PC-3 (cell line): ENCODE measurements around the gene IL31. TPM values are rescaled to one million over a fixed set of nuclear protein-coding genes. Genes with fewer than 3 reads are reported as not detected.

Experiments used
- ATAC-seq: fragments of 200-7000 bp; cut with Tn5 transposase; 2 replicates; pipeline ENCODE4 v1.9.1; 2020; ENCODE audit warnings: mild to moderate bottlenecking, moderate library complexity
- BruUV-seq: library from RNA; stranded (reverse); fragments of 400-500 nt; replicated peaks from 2 replicates; lab custom pipeline; 2021; lab: Mats Ljungman, UMichigan
- CTCF ChIA-PET: fragments of 300-600 bp; sonication (Branson Sonifier 250); formaldehyde crosslinking; loops from one replicate; lab custom pipeline; 2022; ENCODE audit warnings: antibody characterized with exemption; lab: Charles Lee
- POLR2A ChIA-PET: fragments of 300-600 bp; sonication (Branson Sonifier 250); formaldehyde crosslinking; loops from one replicate; lab custom pipeline; 2022; ENCODE audit warnings: antibody characterized with exemption; ENCODE audit not compliant: unreplicated experiment; lab: Charles Lee
- DNase-seq: peaks from one replicate; pipeline ENCODE4 v3.0.0-alpha.2; 2015
- H2AFZ ChIP-seq: fragments of 300-600 bp; sonication (generic); 2 replicates; pipeline ENCODE4 v1.6.0; 2016; ENCODE audit warnings: antibody characterized with exemption, low read length
- H3F3A ChIP-seq: fragments of 300-600 bp; sonication (generic); one replicate; pipeline ENCODE4 v1.6.0; 2017; ENCODE audit warnings: antibody characterized with exemption, low read length, control low read depth, mild to moderate bottlenecking; ENCODE audit not compliant: unreplicated experiment
- H3K27ac ChIP-seq: fragments of 300-600 bp; sonication (generic); 2 replicates; pipeline ENCODE4 v1.5.1; 2016; ENCODE audit warnings: mild to moderate bottlenecking, low read length
- H3K27me3 ChIP-seq: fragments of 300-600 bp; sonication (generic); 2 replicates; pipeline ENCODE4 v1.6.1; 2016; ENCODE audit warnings: low read length, mixed read lengths
- H3K36me3 ChIP-seq: fragments of 300-600 bp; sonication (generic); 2 replicates; pipeline ENCODE4 v1.6.1; 2016; ENCODE audit warnings: low read depth, mixed run types, low read length, mixed read lengths
- H3K4me1 ChIP-seq: fragments of 300-600 bp; sonication (generic); 2 replicates; pipeline ENCODE4 v1.5.1; 2016; ENCODE audit warnings: low read length; ENCODE audit not compliant: insufficient read depth
- H3K4me2 ChIP-seq: fragments of 300-600 bp; sonication (generic); 2 replicates; pipeline ENCODE4 v1.6.0; 2016; ENCODE audit warnings: low read length
- H3K4me3 ChIP-seq: fragments of 300-600 bp; sonication (generic); 2 replicates; pipeline ENCODE4 v1.5.1; 2016; ENCODE audit warnings: mild to moderate bottlenecking, low read length, mixed read lengths
- H3K79me2 ChIP-seq: fragments of 300-600 bp; sonication (generic); 2 replicates; pipeline ENCODE4 v1.6.1; 2017; ENCODE audit warnings: low read length, mixed read lengths
- H3K9ac ChIP-seq: fragments of 300-600 bp; sonication (generic); 2 replicates; pipeline ENCODE4 v1.6.0; 2016; ENCODE audit warnings: mild to moderate bottlenecking, low read length
- H3K9me2 ChIP-seq: fragments of 300-600 bp; sonication (generic); replicated peaks from 2 replicates; pipeline ENCODE4 v1.6.1; 2016; ENCODE audit warnings: mixed run types, low read length, mixed read lengths
- H3K9me3 ChIP-seq: fragments of 300-600 bp; sonication (generic); 2 replicates; pipeline ENCODE4 v1.6.1; 2016; ENCODE audit warnings: low read length, mixed read lengths
- H4K20me1 ChIP-seq: fragments of 300-600 bp; sonication (generic); 2 replicates; pipeline ENCODE4 v1.6.1; 2016; ENCODE audit warnings: low read length, mixed read lengths
- EZH2 ChIP-seq: fragments of 300-600 bp; sonication (generic); IDR thresholded peaks from one replicate; pipeline ENCODE4 v1.6.1; 2017; ENCODE audit warnings: antibody characterized with exemption, mild to moderate bottlenecking, low read length; ENCODE audit not compliant: unreplicated experiment
- EZH2phosphoT487 ChIP-seq: fragments of 300-600 bp; sonication (generic); IDR thresholded peaks from 2 replicates; pipeline ENCODE4 v1.6.1; 2018; ENCODE audit warnings: mild to moderate bottlenecking, antibody characterized with exemption, low read length, borderline replicate concordance
- intact Hi-C: fragments of 100-400 bp; cut with micrococcal nuclease; formaldehyde crosslinking; loops from 2 replicates; pipeline ENCODE4 v1.9.0; 2023
- total RNA-seq: library from RNA; depleted of rRNA; stranded (reverse); fragments of >200 nt; gene quantifications from 2 replicates; pipeline ENCODE4 v1.2.3, GENCODE V29; 2014
- TF ChIP-seq, protein P1 (sequence below): fragments of 300-600 bp; sonication (generic); conservative IDR thresholded peaks from 2 replicates; pipeline ENCODE4 v1.5.1; 2017; ENCODE audit warnings: antibody characterized with exemption, low read depth, mild to moderate bottlenecking, low read length

Gene IL31
- total RNA-seq, 1 experiment from 2014 or later, result not detected

DNA sequence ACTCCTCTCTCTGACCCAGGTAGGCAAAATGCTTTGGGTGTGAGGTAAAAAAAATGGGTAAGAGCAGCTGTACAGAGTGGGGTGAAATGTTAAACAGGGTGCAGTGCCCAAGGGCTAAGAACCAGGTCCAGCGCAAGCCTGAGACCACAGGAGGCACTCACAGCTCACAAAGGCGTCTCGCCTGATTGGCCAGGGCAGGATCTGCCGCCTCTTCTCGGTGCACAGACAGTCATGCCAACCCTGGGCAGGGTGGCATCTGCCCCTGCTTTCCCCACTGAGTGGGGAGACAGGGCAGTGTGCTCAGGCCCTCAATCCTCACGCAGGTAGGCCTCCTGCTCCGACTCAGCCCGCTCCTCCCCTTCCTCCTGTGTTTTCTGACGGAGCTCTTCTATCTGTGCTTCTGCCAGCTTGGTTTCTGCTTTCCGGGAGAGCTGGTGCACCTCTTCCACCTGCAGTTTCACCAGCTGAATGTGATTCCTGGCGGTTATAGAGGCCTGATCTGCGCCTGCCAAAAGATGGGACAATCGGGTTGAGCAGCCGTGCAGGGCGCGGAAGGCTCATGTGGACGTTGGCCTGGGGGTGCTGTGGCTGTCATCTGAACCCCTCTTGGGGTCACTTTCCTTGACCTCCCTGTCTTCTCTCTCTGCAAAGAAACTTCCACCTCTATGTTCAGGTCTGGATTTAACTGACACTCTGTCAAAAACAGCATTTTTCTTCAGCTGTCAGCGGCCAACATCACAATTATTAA, 34.2 kb upstream of the IL31 start:
- intact Hi-C loops, result no loop called here
- no TSS peak for BruUV-seq
- CTCF ChIA-PET, result no interaction called here

DNA sequence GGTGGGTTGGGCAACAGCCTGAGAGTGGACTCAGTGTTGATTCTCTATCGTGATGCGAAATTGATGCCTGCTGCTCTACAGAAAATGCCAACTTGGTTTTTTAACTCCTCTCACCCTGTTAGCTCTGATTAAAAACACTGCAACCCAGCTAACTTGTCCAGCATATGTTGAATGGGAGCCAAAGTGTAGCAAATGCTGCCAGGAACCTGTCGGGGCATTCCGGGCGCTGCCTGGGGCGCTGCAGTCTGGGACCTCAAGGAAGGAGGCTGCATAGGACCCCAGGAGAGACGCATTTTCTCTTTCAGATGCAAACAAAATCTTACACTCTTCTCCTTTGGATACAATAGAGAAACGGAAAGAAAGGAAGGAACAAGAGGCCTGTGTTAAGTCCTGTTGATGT, 33.4 kb upstream of the IL31 start:
- Histone ChIP-seq H3K4me1 (no peaks in the 10 kb centered on the region), H3K27me3 (no peaks in the 10 kb centered on the region), H3K9me2 (no peaks in the 10 kb centered on the region), H3K27ac (no peak overlapping the region), H3K36me3 (peaks cover 38% of the 10 kb centered on the region), H3K9me3 (no peaks in the 10 kb centered on the region), H2AFZ (no peak overlapping the region), H3K4me3 (no peak overlapping the region), H3K79me2 (no peaks in the 10 kb centered on the region), H3F3A (no peaks in the 10 kb centered on the region), H3K4me2 (no peak overlapping the region), H4K20me1 (peaks cover 12% of the 10 kb centered on the region; the same call in 1 of the 2 replicates), H3K9ac (no peak overlapping the region)
- no peak for DNase-seq
- TF ChIP-seq, protein P1, sequence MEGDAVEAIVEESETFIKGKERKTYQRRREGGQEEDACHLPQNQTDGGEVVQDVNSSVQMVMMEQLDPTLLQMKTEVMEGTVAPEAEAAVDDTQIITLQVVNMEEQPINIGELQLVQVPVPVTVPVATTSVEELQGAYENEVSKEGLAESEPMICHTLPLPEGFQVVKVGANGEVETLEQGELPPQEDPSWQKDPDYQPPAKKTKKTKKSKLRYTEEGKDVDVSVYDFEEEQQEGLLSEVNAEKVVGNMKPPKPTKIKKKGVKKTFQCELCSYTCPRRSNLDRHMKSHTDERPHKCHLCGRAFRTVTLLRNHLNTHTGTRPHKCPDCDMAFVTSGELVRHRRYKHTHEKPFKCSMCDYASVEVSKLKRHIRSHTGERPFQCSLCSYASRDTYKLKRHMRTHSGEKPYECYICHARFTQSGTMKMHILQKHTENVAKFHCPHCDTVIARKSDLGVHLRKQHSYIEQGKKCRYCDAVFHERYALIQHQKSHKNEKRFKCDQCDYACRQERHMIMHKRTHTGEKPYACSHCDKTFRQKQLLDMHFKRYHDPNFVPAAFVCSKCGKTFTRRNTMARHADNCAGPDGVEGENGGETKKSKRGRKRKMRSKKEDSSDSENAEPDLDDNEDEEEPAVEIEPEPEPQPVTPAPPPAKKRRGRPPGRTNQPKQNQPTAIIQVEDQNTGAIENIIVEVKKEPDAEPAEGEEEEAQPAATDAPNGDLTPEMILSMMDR, result no peak
- no peak for TF ChIP-seq EZH2
- no peak for TF ChIP-seq EZH2phosphoT487
- BruUV-seq, result no TSS peak
- ATAC-seq, result no peak
- intact Hi-C loops, result no loop called here
- CTCF ChIA-PET, result no interaction called here
- POLR2A ChIA-PET, result interaction anchor here (0.5 kb wide), 1 partner anchor 1916 kb away, joined by 10 read pairs; the partner anchor contains the start of gene RNU4-2

More for the DNA sequence above, 34.2 kb upstream of the IL31 start:
- no peak overlapping the region for H3K4me2 ChIP-seq
- H2AFZ ChIP-seq, result no peak overlapping the region
- no peaks in the 10 kb centered on the region for H3K79me2 ChIP-seq
- H3K9me3 ChIP-seq, result no peaks in the 10 kb centered on the region
- ATAC-seq, result no peak
- H3K9me2 ChIP-seq, result no peaks in the 10 kb centered on the region
- no peaks in the 10 kb centered on the region for H3K27me3 ChIP-seq
- no peaks in the 10 kb centered on the region for H3F3A ChIP-seq
- no peak overlapping the region for H3K27ac ChIP-seq
- H3K4me3 ChIP-seq, result no peak overlapping the region
- no peak for DNase-seq
- POLR2A ChIA-PET, result interaction anchor here (0.6 kb wide), 1 partner anchor 8 kb away, joined by 5 read pairs; no protein-coding TSS in a partner anchor
- H4K20me1 ChIP-seq, result peaks cover 12% of the 10 kb centered on the region; the same call in 1 of the 2 replicates
- H3K36me3 ChIP-seq, result peaks cover 44% of the 10 kb centered on the region
- no peak overlapping the region for H3K9ac ChIP-seq
- H3K4me1 ChIP-seq, result no peaks in the 10 kb centered on the region
- TF ChIP-seq, protein P1, result no peak
- no peak for TF ChIP-seq EZH2phosphoT487
- TF ChIP-seq EZH2, result no peak

DNA sequence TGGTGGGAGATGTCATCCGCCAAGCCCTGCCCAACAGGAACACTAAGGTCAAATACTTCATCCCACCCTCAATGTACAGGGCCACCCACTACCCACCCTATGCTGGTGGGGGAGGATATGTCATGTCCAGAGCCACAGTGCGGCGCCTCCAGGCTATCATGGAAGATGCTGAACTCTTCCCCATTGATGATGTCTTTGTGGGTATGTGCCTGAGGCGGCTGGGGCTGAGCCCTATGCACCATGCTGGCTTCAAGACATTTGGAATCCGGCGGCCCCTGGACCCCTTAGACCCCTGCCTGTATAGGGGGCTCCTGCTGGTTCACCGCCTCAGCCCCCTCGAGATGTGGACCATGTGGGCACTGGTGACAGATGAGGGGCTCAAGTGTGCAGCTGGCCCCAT, 33.0 kb upstream of the IL31 start:
- no peaks in the 10 kb centered on the region for H3F3A ChIP-seq
- H3K9me2 ChIP-seq, result no peaks in the 10 kb centered on the region
- peaks cover 34% of the 10 kb centered on the region for H3K36me3 ChIP-seq
- BruUV-seq, result no TSS peak
- H3K79me2 ChIP-seq, result no peaks in the 10 kb centered on the region
- CTCF ChIA-PET, result no interaction called here
- DNase-seq, result no peak
- TF ChIP-seq EZH2phosphoT487 (no peak), EZH2 (no peak)
- TF ChIP-seq, protein P1, result no peak
- no peak for ATAC-seq
- no peak overlapping the region for H3K4me2 ChIP-seq
- H4K20me1 ChIP-seq, result peaks cover 12% of the 10 kb centered on the region; the same call in 1 of the 2 replicates
- no peak overlapping the region for H3K9ac ChIP-seq
- H3K4me3 ChIP-seq, result no peak overlapping the region
- H3K9me3 ChIP-seq, result no peaks in the 10 kb centered on the region
- H3K27ac ChIP-seq, result no peak overlapping the region
- intact Hi-C loops, result no loop called here
- no peaks in the 10 kb centered on the region for H3K27me3 ChIP-seq
- no peaks in the 10 kb centered on the region for H3K4me1 ChIP-seq
- POLR2A ChIA-PET, result interaction anchor here (0.5 kb wide), 1 partner anchor 1916 kb away, joined by 10 read pairs; the partner anchor contains the start of gene RNU4-2
- no peak overlapping the region for H2AFZ ChIP-seq
